Kidney (tissue), 14 donors: ENCODE measurements around the gene PLIN1. TPM values are rescaled to one million over a fixed set of nuclear protein-coding genes. Genes with fewer than 3 reads are reported as not detected.

Source experiments
- DNase-seq, 5 donors: peaks; one replicate each; pipeline ENCODE4 v3.0.0-alpha.2; 2013 to 2020
- FAIRE-seq: peaks from 2 replicates; lab custom pipeline; 2012; peaks lifted over from hg19 to GRCh38; lab: Jason Lieb, UNC
- H3K27ac ChIP-seq, 2 donors: one replicate each; pipeline ENCODE4 v1.7.0; 2013; ENCODE audit warnings: low read depth in 2 of 2, low read length in 2 of 2, inconsistent platforms in 1 of 2
- H3K27me3 ChIP-seq: one replicate; pipeline ENCODE4 v1.7.1; 2013; ENCODE audit warnings: low read length, inconsistent platforms; ENCODE audit not compliant: control insufficient read depth, insufficient read depth
- H3K36me3 ChIP-seq, 3 donors: one replicate each; pipeline versions ENCODE4 v1.7.0 to v1.7.1; 2013; ENCODE audit warnings: low read length in 3 of 3, control low read depth in 1 of 3, inconsistent platforms in 1 of 3; ENCODE audit not compliant: insufficient read depth in 3 of 3, control insufficient read depth in 2 of 3
- H3K4me1 ChIP-seq, 3 donors: one replicate each; pipeline versions ENCODE4 v1.7.0 to v1.7.1; 2013; ENCODE audit warnings: low read length in 3 of 3, inconsistent platforms in 1 of 3, low read depth in 1 of 3; ENCODE audit not compliant: control insufficient read depth in 2 of 3, insufficient read depth in 2 of 3
- H3K4me3 ChIP-seq, 3 donors: one replicate each; pipeline versions ENCODE4 v1.7.0 to v1.8.1; 2013; ENCODE audit warnings: low read length in 3 of 3, control low read depth in 1 of 3, inconsistent platforms in 1 of 3
- H3K9ac ChIP-seq, 3 donors: one replicate each; pipeline versions ENCODE4 v1.7.0 to v1.7.1; 2013; ENCODE audit warnings: low read length in 3 of 3, control low read depth in 1 of 3, inconsistent platforms in 1 of 3
- H3K9me3 ChIP-seq, 3 donors: one replicate each; pipeline versions ENCODE4 v1.7.0 to v1.7.1; 2013; ENCODE audit warnings: low read length in 3 of 3, control low read depth in 1 of 3, inconsistent platforms in 1 of 3; ENCODE audit not compliant: control insufficient read depth in 2 of 3, insufficient read depth in 1 of 3
- intact Hi-C: fragments of 100-400 bp; cut with DNase I; formaldehyde crosslinking; loops from one replicate; pipeline ENCODE4 v1.11.1; 2022
- polyA plus RNA-seq: library from polyadenylated mRNA; stranded (reverse); fragments of 350-450 nt; fragmentation: Illumina TruSeq; extraction: RNeasy Lipid Tissue Mini Kit (QIAGEN cat#74804); gene quantifications from one replicate; pipeline ENCODE4 v1.2.3, GENCODE V29; 2014; ENCODE audit warnings: low read depth, low replicate concordance; ENCODE audit not compliant: insufficient read depth
- total RNA-seq: library from RNA; stranded (reverse); fragmentation: NEBNext Ultra II Directional; extraction: Animal tissue kit (Norgen Biotek cat#: 25700); gene quantifications from one replicate; pipeline ENCODE4 v1.2.1, GENCODE V29; 2021
- TF ChIP-seq, protein P1 (sequence below): IDR thresholded peaks from 3 replicates; pipeline ENCODE4 v1.5.1; 2012; ENCODE audit warnings: mild to moderate bottlenecking, moderate library complexity, borderline replicate concordance; ENCODE audit not compliant: insufficient read depth; ENCODE audit errors: extremely low read depth
- donor health status: control.
- donor health status: control.
- donor health status: control.
- donor health status: control.
- donor health status: control.
- donor health status: DM: yes; HTN: yes; CAD: no.
- donor health status: Normal renal cell carcinoma (clear cell type).

The PLIN1 gene
- total and polyA plus RNA-seq, 2 donors from 2014 or later: 0.86 to 2.1 TPM

- Histone ChIP-seq H3K27ac (no peak overlapping the region), H3K27me3 (no peaks in the 10 kb centered on the region), H3K4me1 (no peaks in the 10 kb centered on the region), H3K4me3 (no peak overlapping the region), H3K9me3 (no peaks in the 10 kb centered on the region), H3K36me3 (no peaks in the 10 kb centered on the region), H3K9ac (no peak overlapping the region)
- TF ChIP-seq, protein P1, sequence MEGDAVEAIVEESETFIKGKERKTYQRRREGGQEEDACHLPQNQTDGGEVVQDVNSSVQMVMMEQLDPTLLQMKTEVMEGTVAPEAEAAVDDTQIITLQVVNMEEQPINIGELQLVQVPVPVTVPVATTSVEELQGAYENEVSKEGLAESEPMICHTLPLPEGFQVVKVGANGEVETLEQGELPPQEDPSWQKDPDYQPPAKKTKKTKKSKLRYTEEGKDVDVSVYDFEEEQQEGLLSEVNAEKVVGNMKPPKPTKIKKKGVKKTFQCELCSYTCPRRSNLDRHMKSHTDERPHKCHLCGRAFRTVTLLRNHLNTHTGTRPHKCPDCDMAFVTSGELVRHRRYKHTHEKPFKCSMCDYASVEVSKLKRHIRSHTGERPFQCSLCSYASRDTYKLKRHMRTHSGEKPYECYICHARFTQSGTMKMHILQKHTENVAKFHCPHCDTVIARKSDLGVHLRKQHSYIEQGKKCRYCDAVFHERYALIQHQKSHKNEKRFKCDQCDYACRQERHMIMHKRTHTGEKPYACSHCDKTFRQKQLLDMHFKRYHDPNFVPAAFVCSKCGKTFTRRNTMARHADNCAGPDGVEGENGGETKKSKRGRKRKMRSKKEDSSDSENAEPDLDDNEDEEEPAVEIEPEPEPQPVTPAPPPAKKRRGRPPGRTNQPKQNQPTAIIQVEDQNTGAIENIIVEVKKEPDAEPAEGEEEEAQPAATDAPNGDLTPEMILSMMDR: no peak
- DNase-seq (no peak), FAIRE-seq (no peak)
- intact Hi-C loops: no loop called here
These were observed 57.6 kb downstream of the PLIN1 start for GRCh38 chr15:89621547-89621946.

DNA sequence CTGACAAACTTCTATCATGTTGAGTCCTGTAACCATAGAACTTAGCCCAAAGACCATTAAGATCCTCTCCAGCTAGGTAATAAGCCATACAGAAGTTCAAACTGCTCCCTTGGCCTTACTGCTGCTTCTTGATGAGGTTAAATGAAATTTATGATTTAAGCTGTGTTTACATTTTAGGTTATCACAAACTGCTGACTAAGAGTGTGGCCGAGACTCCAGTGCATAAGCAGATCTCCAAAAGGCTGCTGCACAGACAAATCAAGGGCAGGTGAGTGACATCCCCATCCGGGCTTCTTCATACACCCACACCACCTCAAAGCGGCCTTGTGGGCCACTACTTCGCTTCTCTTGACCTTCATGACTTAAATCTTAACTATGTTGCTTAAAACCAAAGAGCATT, 62.9 kb downstream of the PLIN1 start:
- Histone ChIP-seq H3K9me3 (peaks cover 2 to 10% (median 5%) of the 10 kb centered on the region in 3 donors), H3K9ac (no peak overlapping the region), H3K4me3 (no peak overlapping the region), H3K4me1 (no peaks in the 10 kb centered on the region), H3K27ac (no peak overlapping the region), H3K27me3 (no peaks in the 10 kb centered on the region), H3K36me3 (peaks cover 0 to 2% (median 0%) of the 10 kb centered on the region in 3 donors)
- FAIRE-seq: no peak
- no peak for DNase-seq
- TF ChIP-seq, protein P1: no peak
- intact Hi-C loops: no loop called here

DNA sequence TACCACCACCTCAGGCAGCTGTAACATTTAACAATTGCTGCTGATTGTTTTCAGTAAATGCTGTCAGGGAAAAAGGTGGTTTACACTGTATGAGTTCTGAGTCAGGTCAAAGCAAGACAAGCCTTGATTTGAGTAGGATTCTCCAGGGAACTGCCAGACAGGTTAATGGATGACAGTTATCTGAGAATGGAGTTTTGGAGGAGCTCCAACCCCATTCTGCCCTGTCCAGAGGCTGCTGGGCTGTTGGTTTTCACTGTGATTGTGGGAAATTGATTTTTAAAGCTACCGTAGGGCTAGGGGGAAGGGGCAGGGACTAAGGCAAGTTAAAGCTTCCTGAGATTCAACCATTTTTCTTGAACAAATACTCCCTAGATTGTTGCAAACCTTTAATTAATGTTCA, 64.0 kb downstream of the PLIN1 start:
- Histone ChIP-seq H3K27ac (no peak overlapping the region), H3K36me3 (peaks cover 0 to 2% (median 0%) of the 10 kb centered on the region in 3 donors), H3K9ac (no peak overlapping the region), H3K4me1 (no peaks in the 10 kb centered on the region), H3K27me3 (no peaks in the 10 kb centered on the region), H3K9me3 (peaks cover 2 to 10% (median 5%) of the 10 kb centered on the region in 3 donors), H3K4me3 (no peak overlapping the region)
- TF ChIP-seq, protein P1: no peak
- intact Hi-C loops: no loop called here
- FAIRE-seq (no peak), DNase-seq (no peak)

Other genes starting within 250 kb of the PLIN1 start
- 1.5 TPM for gene RHCG, start 182.8 kb downstream of the PLIN1 start, total RNA-seq
- 373 TPM for gene RHCG, start 182.8 kb downstream of the PLIN1 start, polyA plus RNA-seq
- gene TICRR, start 103.9 kb downstream of the PLIN1 start, total RNA-seq: 0.25 TPM
- gene TICRR, start 103.9 kb downstream of the PLIN1 start, polyA plus RNA-seq: not detected
- 4.2 TPM for gene KIF7, start 23.9 kb downstream of the PLIN1 start, total RNA-seq
- gene KIF7, start 23.9 kb downstream of the PLIN1 start, polyA plus RNA-seq: 1.4 TPM
- 7.7 TPM for gene PEX11A, start 11.4 kb upstream of the PLIN1 start, total RNA-seq
- 13.7 TPM for gene PEX11A, start 11.4 kb upstream of the PLIN1 start, polyA plus RNA-seq
- gene WDR93, start 11.4 kb upstream of the PLIN1 start, total RNA-seq: 2.5 TPM
- gene WDR93, start 11.4 kb upstream of the PLIN1 start, polyA plus RNA-seq: 1.2 TPM
- gene MESP1, start 71.9 kb upstream of the PLIN1 start, total RNA-seq: 2.1 TPM
- gene MESP1, start 71.9 kb upstream of the PLIN1 start, polyA plus RNA-seq: 6.0 TPM
- gene MESP2, start 97.0 kb upstream of the PLIN1 start, total RNA-seq: 0.47 TPM
- 0.24 TPM for gene MESP2, start 97.0 kb upstream of the PLIN1 start, polyA plus RNA-seq
- gene ANPEP, start 135.5 kb upstream of the PLIN1 start, total RNA-seq: 221 TPM
- 242 TPM for gene ANPEP, start 135.5 kb upstream of the PLIN1 start, polyA plus RNA-seq
- 42.9 TPM for gene AP3S2, start 214.6 kb upstream of the PLIN1 start, total RNA-seq
- 17.5 TPM for gene AP3S2, start 214.6 kb upstream of the PLIN1 start, polyA plus RNA-seq
- gene ARPIN, start 233.6 kb upstream of the PLIN1 start, total RNA-seq: 28.2 TPM
- gene ARPIN, start 233.6 kb upstream of the PLIN1 start, polyA plus RNA-seq: 11.7 TPM